Activated B cell treated with CpG ODN at 0.5 μM for 24 hours (primary cell): ENCODE results near the gene TRAF3IP1. TPM values are rescaled to one million over a fixed set of nuclear protein-coding genes. Genes with fewer than 3 reads are reported as not detected.

Experiments used
- ATAC-seq: fragments of 200-7000 bp; cut with Tn5 transposase; one replicate; pipeline ENCODE4 v1.10.0; 2021; ENCODE audit warnings: low read depth, mild to moderate bottlenecking, moderate library complexity
- CTCF ChIA-PET: fragments of 350-600 bp; sonication (Branson Sonifier 250); formaldehyde crosslinking; loops from one replicate; lab custom pipeline; 2021; ENCODE audit warnings: antibody characterized with exemption; lab: Charles Lee
- POLR2A ChIA-PET: fragments of 350-600 bp; sonication (Branson Sonifier 250); formaldehyde crosslinking; loops from one replicate; lab custom pipeline; 2021; ENCODE audit warnings: antibody characterized with exemption; lab: Charles Lee
- DNase-seq: peaks from one replicate; pipeline ENCODE4 v3.0.0; 2022
- H3K27ac Mint-ChIP-seq: one replicate; pipeline ENCODE4 v1.8.0; 2020; ENCODE audit warnings: mixed read lengths
- H3K27me3 Mint-ChIP-seq: one replicate; pipeline ENCODE4 v1.8.0; 2021; ENCODE audit warnings: mixed read lengths
- H3K36me3 Mint-ChIP-seq: one replicate; pipeline ENCODE4 v1.8.0; 2021; ENCODE audit warnings: low read depth, mixed read lengths
- H3K4me1 Mint-ChIP-seq: one replicate; pipeline ENCODE4 v1.8.0; 2021; ENCODE audit warnings: mixed read lengths
- H3K4me3 Mint-ChIP-seq: one replicate; pipeline ENCODE4 v1.8.0; 2020; ENCODE audit warnings: mild to moderate bottlenecking, mixed read lengths
- H3K9me3 Mint-ChIP-seq: one replicate; pipeline ENCODE4 v1.8.0; 2020; ENCODE audit warnings: mixed read lengths
- CTCF ChIP-seq: fragments of 200-600 bp; IDR thresholded peaks from one replicate; pipeline ENCODE4 v1.8.0; 2022; ENCODE audit warnings: antibody characterized with exemption, mild to moderate bottlenecking
- intact Hi-C: fragments of 100-400 bp; cut with micrococcal nuclease; formaldehyde crosslinking; loops from one replicate; pipeline ENCODE4 v1.15.1; 2024
- total RNA-seq: library from RNA; stranded (reverse); gene quantifications from 2 replicates; pipeline ENCODE4 v1.2.3, GENCODE V29; 2022

TRAF3IP1 gene
- total RNA-seq, 1 donor from 2014 or later, result 9.9 TPM

GRCh38 chr2:238422285-238422684, 102.0 kb downstream of the TRAF3IP1 start:
- H3K4me3 Mint-ChIP-seq, result no peak overlapping the region
- peaks cover 1% of the 10 kb centered on the region for H3K27me3 Mint-ChIP-seq
- H3K4me1 Mint-ChIP-seq, result peaks cover 6% of the 10 kb centered on the region
- intact Hi-C loops, result loop anchor here (10.0 kb wide), 2 partner anchors 457 to 1337 kb away; partner anchors contain the start of genes COPS8 and UBE2F
- DNase-seq, result no peak
- ATAC-seq, result no peak
- TF ChIP-seq CTCF, result no peak
- CTCF ChIA-PET, result no interaction called here
- peaks cover 1% of the 10 kb centered on the region for H3K36me3 Mint-ChIP-seq
- H3K27ac Mint-ChIP-seq, result no peak overlapping the region
- no peaks in the 10 kb centered on the region for H3K9me3 Mint-ChIP-seq
- POLR2A ChIA-PET, result no interaction called here

GRCh38 chr2:238422940-238423339, 102.6 kb downstream of the TRAF3IP1 start:
- TF ChIP-seq CTCF, result no peak
- CTCF ChIA-PET, result no interaction called here
- peaks cover 8% of the 10 kb centered on the region for H3K36me3 Mint-ChIP-seq
- no peak overlapping the region for H3K27ac Mint-ChIP-seq
- H3K27me3 Mint-ChIP-seq, result peaks cover 1% of the 10 kb centered on the region
- POLR2A ChIA-PET, result no interaction called here
- no peak overlapping the region for H3K4me3 Mint-ChIP-seq
- intact Hi-C loops, result loop anchor here (10.0 kb wide), 2 partner anchors 458 to 1338 kb away; partner anchors contain the start of genes COPS8 and UBE2F
- no peaks in the 10 kb centered on the region for H3K9me3 Mint-ChIP-seq
- ATAC-seq (no peak), DNase-seq (no peak)
- H3K4me1 Mint-ChIP-seq, result peaks cover 13% of the 10 kb centered on the region

- no peak for ATAC-seq
- no peaks in the 10 kb centered on the region for H3K27me3 Mint-ChIP-seq
- peak overlapping the region; percentile 68 for H3K4me3 Mint-ChIP-seq
- CTCF ChIA-PET, result no interaction called here
- no peak overlapping the region for H3K27ac Mint-ChIP-seq
- POLR2A ChIA-PET, result no interaction called here
- intact Hi-C loops, result loop anchor here (10.0 kb wide), 2 partner anchors 459 to 1339 kb away; partner anchors contain the start of genes COPS8 and UBE2F
- DNase-seq, result no peak
- peaks cover 21% of the 10 kb centered on the region for H3K4me1 Mint-ChIP-seq
- H3K9me3 Mint-ChIP-seq, result no peaks in the 10 kb centered on the region
- H3K36me3 Mint-ChIP-seq, result peaks cover 8% of the 10 kb centered on the region
- TF ChIP-seq CTCF, result no peak
Observed at GRCh38 chr2:238423561-238424312, 103.4 kb downstream of the TRAF3IP1 start.

GRCh38 chr2:238424313-238424700, 104.0 kb downstream of the TRAF3IP1 start:
- H3K4me3 Mint-ChIP-seq, result peak overlapping the region; percentile 68
- no peaks in the 10 kb centered on the region for H3K27me3 Mint-ChIP-seq
- peaks cover 8% of the 10 kb centered on the region for H3K36me3 Mint-ChIP-seq
- no peak overlapping the region for H3K27ac Mint-ChIP-seq
- ATAC-seq, result no peak
- peaks cover 25% of the 10 kb centered on the region for H3K4me1 Mint-ChIP-seq
- intact Hi-C loops, result loop anchor here (10.0 kb wide), 2 partner anchors 460 to 1340 kb away; partner anchors contain the start of genes COPS8 and UBE2F
- no peak for TF ChIP-seq CTCF
- H3K9me3 Mint-ChIP-seq, result no peaks in the 10 kb centered on the region
- ChIA-PET CTCF (no interaction called here), POLR2A (no interaction called here)
- no peak for DNase-seq

GRCh38 chr2:238425505-238425978, 105.2 kb downstream of the TRAF3IP1 start:
- ChIA-PET POLR2A (no interaction called here), CTCF (no interaction called here)
- peaks cover 35% of the 10 kb centered on the region for H3K4me1 Mint-ChIP-seq
- H3K4me3 Mint-ChIP-seq, result peak overlapping the region; percentile 61
- peak overlapping the region; percentile 41 for H3K27ac Mint-ChIP-seq
- peaks cover 14% of the 10 kb centered on the region for H3K36me3 Mint-ChIP-seq
- intact Hi-C loops, result loop anchor here (10.0 kb wide), 2 partner anchors 461 to 1341 kb away; partner anchors contain the start of genes COPS8 and UBE2F
- H3K9me3 Mint-ChIP-seq, result no peaks in the 10 kb centered on the region
- DNase-seq (no peak), ATAC-seq (no peak)
- TF ChIP-seq CTCF, result no peak
- H3K27me3 Mint-ChIP-seq, result no peaks in the 10 kb centered on the region
